HuH-7.5 (cell line): ENCODE data around the gene TELO2.
"Not testable (repeated sequence)": the region's sequence is repeated elsewhere in the genome, so short reads cannot be mapped to it uniquely, and the experiment has no call there.

Experiments used
- DNase-seq: peaks from one replicate; pipeline ENCODE4 v3.0.0; 2011; ENCODE audit warnings: low spot score

The TELO2 gene

GRCh38 chr16:1457489-1458245 lies 35.5 kb upstream of the TELO2 start:
- no peak for DNase-seq

- DNase-seq = no peak
These were observed 34.7 kb upstream of the TELO2 start for GRCh38 chr16:1458336-1458976.

DNA sequence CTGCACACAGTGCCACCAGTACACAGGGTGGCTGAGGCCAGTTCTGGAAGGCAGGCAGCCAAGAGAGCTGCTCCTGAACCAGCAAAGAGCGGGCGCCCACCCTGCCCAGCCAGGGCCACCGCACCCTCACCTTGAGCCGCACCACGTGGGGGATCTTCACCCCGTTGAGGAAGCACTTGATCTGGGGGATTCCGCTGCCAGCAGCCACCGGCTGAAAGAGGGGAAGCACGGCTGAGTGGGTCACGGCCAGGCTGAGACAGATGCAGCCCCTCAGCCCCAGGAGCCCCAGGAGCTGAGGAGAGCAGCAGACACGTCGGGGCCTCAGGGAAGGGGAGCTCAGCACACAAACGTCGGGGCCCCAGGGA lies 34.2 kb upstream of the TELO2 start:
- DNase-seq = no peak

- no peak for DNase-seq
These were observed 33.2 kb upstream of the TELO2 start for GRCh38 chr16:1459967-1460366.

DNA sequence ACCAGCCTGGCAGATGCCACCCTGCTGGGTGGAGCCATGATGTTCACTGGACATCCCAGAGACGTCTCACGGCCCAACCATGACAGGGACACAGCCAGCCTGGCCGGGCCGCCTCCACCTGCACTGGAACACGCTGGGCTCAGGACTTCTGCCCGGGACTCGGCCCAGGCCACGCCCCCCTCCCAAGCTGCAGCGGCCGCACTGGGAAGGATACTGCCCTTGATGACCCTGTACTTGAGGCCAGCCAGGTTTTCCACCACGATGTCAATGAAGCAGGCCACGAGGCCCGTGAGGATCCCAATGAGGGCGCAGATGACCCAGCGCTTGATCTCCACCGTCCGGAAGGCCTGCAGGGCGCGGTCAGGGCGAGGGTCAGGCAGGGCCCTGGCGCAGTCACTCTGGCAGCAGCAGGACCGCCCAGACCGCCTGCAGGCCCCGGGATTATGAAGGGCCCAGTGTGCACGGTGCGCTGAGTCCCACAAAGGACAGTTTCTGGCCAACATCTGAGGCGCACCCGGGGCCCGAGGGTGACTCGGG lies 32.5 kb upstream of the TELO2 start:
- no peak for DNase-seq

DNA sequence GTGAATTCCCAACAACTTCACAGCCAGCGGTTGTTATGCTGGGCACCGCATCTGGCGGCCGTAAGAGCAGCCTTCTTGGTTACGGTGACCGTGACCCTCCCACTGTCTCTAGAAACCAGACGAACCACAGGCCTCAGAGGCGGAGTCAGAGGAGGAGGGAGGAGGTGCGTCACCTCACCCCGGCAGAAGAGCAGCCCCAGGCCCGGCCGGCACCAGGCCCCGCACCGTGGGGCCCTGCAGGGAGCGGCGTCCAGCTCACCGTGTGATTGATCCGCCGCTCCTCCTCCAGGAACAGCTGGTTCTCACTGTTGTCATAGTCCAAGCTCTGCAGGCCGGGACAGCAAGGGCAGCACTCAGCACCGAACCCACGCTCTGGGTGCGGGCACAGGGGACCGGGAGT lies 32.0 kb upstream of the TELO2 start:
- no peak for DNase-seq

GRCh38 chr16:1464196-1464893 lies 28.8 kb upstream of the TELO2 start:
- DNase-seq = no peak

DNA sequence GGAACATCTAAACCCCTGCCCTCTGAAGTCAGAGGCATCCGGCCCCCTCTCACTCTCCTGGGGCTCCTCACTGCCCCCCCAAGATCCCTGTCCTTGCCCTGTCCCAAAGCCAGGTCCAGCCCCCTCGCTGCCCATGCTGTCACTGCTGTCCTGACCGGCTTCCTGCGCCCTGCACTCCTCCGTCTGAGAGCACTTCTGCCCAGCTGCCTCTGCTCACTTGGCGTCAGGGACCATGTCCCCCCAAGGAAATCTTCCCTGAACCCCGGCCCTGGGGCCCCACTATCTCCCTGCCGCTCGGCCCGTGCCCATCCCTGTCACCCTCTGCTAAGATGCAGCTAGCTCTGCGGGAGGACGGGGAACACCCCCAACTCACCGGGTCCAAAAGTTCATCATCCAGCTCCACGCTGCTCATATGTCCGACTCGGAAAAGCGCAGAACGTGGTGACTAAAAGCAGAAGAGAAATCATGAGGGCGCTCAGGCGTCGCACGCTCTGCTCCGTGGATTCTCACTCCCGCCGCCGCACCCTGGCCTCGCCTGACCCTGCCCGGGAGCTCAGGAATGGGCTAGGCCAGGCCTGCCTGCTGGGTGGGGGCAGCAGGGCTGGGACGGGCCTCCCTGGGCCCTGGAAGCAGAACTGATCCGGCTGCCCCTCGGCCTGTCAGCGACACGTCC lies 28.1 kb upstream of the TELO2 start:
- no peak for DNase-seq

DNA sequence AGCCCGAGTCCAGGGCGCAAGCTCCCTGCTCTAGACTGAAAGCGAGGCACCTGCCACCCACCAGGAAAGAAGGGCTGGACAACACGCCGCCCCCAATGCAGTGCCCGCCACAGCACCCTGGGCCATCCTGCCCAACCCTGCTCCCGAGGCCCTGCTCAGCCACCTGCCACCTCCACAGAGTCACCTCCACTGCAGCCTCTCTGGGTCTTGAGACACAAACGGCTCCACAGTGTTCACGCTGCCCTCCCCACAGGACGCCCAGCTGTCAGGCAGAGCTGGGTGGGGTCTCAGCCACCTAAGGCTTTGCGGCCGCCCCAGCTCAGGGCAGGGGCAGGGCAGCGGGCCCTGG lies 27.6 kb upstream of the TELO2 start:
- no peak for DNase-seq

DNA sequence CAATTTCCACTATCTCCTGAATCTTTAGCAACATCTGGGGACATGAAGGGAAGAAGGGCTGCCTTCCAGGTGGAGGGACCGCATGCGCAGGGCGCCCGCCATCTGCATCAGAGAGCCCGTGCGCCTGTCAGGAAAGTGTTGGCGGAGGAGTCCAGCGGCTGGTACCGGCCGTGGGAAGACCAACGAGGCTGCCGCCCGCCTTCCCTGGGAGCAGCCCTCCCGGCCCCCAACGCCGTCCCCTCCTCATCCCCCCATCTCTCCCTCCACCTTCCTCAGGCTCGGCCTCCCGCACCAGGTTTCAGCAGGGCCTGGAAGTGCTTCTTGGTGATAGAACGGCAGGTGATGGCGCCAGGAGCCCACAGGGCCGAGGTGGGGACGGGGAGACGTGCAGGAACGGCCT lies 27.1 kb upstream of the TELO2 start:
- no peak for DNase-seq

GRCh38 chr16:1466968-1467521 lies 26.1 kb upstream of the TELO2 start:
- DNase-seq = no peak

DNA sequence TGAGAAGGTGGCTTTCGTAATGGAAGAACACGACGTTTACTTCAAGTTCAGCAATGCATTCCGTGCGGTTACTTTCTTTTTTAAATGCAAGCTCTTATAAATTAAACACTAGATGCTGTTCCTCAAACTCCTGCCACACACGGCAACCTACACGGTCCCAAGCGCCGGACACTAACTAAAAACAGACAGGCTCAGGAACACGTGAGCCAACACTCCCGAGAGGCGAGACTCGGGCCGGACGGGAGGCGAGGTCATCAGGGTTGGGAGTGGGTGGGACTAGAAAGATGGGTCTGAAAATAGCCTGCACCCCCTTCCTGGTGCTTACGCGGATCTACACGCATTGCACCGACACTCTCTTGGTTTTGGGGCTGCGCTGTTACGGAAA lies 24.7 kb upstream of the TELO2 start:
- DNase-seq = no peak

DNA sequence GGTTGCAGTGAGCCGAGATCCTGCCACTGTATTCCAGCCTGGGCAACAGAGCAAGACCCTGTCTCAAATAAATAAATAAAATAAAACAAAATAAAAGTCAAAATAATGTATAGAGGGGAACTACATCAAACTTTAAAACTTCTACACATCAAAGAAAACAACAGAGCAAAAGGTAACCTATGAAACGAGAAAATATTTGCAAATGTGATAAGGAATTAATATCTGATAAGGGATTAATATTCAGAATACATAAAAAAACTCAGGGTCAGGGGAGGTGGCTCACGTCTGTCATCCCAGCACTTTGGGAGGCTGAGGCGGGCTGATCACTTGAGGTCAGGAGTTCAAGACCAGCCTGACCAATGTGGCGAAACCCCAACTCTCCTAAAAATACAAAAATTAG lies 24.0 kb upstream of the TELO2 start:
- not testable (repeated sequence) for DNase-seq

GRCh38 chr16:1469693-1470201 lies 23.4 kb upstream of the TELO2 start:
- no peak for DNase-seq

- no peak for DNase-seq
These were observed 22.5 kb upstream of the TELO2 start for GRCh38 chr16:1470481-1471251.

GRCh38 chr16:1471569-1472194 lies 21.5 kb upstream of the TELO2 start:
- DNase-seq = no peak

DNA sequence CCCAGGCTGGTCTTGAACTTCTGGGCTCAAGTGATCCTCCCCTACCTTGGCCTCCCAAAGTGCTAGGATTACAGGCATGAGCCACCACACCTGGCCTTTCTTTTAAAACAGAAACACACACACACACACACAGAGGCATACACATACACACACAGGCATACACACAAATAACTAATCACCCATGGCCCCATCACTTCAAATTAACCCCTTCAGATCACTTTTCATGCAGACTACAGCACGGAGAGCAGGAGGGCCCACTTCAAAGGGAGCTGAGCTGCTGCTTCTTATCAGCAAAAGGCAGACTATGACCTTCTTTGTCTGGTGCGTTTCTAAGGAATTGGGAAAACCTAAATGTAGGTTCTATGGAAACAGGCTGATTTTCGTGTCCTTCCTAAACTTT lies 20.2 kb upstream of the TELO2 start:
- DNase-seq = no peak

- DNase-seq = no peak
These were observed 18.9 kb upstream of the TELO2 start for GRCh38 chr16:1474082-1474795.

DNA sequence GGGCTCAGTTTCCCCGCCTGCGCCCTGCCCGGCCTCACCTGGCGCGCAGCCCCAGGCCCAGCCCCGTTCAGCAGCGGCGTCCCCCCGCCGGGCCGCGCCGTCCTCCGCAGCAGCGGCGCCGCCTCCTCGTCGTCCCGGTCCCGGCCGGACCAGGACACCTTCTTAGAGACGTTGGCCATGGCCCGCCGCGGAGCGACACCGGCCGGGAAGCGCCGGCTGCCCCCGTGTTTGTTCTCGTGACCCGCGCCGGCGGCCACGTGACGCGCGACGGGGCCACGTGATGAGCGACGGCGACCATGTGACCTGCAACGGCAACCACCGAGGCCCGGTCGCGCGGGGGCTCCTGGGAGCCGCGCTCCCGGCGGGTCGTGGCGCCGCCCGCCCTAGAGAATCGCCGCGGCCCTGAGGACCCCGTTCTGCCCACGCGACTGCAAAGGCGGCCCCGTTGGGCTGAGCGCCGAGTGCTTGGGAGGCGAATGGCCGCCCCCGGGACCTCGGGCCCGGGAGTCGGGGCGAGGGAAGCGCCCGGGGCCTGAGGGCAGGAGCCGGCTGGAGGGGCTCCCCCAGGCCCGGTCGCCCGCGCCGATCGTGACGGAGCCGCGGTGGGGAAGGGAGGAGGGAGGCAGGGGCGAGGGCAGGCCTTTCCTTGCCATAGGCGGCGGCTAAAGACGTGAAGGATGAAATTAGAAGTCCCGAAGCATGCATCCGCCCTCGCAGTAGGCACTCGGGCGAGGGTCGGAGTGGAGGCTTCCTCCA lies 18.2 kb upstream of the TELO2 start, which contains the start of gene CLCN7:
Gene CLCN7, minus strand, starts transcription at position 233 of the 756 bp plus-strand sequence. Its CDS starts 54 bp downstream, at position 179.
- DNase-seq = peak; percentile 94
